H9 (cell line): ENCODE data around the gene PPARGC1A. TPM values are rescaled to one million over a fixed set of nuclear protein-coding genes. Genes with fewer than 3 reads are reported as not detected.

ENCODE experiments used
- DNase-seq: peaks from one replicate; pipeline ENCODE4 v3.0.0-alpha.2; 2017
- H2AFZ ChIP-seq: one replicate; pipeline ENCODE4 v1.6.1; 2013; ENCODE audit warnings: mild to moderate bottlenecking, low read length, control low read depth, moderate library complexity
- H2AK5ac ChIP-seq: 2 replicates; pipeline ENCODE4 v1.6.1; 2013; ENCODE audit warnings: low read length, control low read depth, mixed read lengths; ENCODE audit not compliant: insufficient read length
- H2BK120ac ChIP-seq: one replicate; pipeline ENCODE4 v1.6.1; 2013; ENCODE audit warnings: low read depth, mild to moderate bottlenecking, low read length, control low read depth, inconsistent platforms; ENCODE audit not compliant: poor library complexity, severe bottlenecking
- H2BK12ac ChIP-seq: 2 replicates; pipeline ENCODE4 v1.6.1; 2013; ENCODE audit warnings: low read length, control low read depth, mixed read lengths, low read depth; ENCODE audit not compliant: insufficient read length
- H2BK15ac ChIP-seq: 2 replicates; pipeline ENCODE4 v1.6.1; 2013; ENCODE audit warnings: low read depth, low read length, control low read depth
- H2BK20ac ChIP-seq: one replicate; pipeline ENCODE4 v1.6.1; 2013; ENCODE audit warnings: low read depth, mild to moderate bottlenecking, low read length, control low read depth, inconsistent platforms; ENCODE audit not compliant: poor library complexity, severe bottlenecking
- H2BK5ac ChIP-seq: 2 replicates; pipeline ENCODE4 v1.6.1; 2013; ENCODE audit warnings: low read length, control low read depth, mixed read lengths; ENCODE audit not compliant: insufficient read length
- H3K14ac ChIP-seq: 2 replicates; pipeline ENCODE4 v1.6.1; 2013; ENCODE audit warnings: low read length, control low read depth; ENCODE audit not compliant: insufficient read depth
- H3K18ac ChIP-seq: 2 replicates; pipeline ENCODE4 v1.6.1; 2013; ENCODE audit warnings: low read depth, mild to moderate bottlenecking, mixed read lengths, low read length, control low read depth; ENCODE audit not compliant: insufficient read length
- H3K23ac ChIP-seq: 2 replicates; pipeline ENCODE4 v1.6.1; 2013; ENCODE audit warnings: low read length, control low read depth, mixed read lengths, low read depth; ENCODE audit not compliant: insufficient read length
- H3K23me2 ChIP-seq: 2 replicates; pipeline ENCODE4 v1.6.1; 2013; ENCODE audit warnings: low read depth, mild to moderate bottlenecking, mixed read lengths, low read length, control low read depth; ENCODE audit not compliant: insufficient read length, poor library complexity, severe bottlenecking
- H3K27ac ChIP-seq: 2 replicates; pipeline ENCODE4 v1.5.1; 2013; ENCODE audit warnings: low read length, control low read depth, mixed read lengths, low read depth; ENCODE audit not compliant: insufficient read length
- H3K27me3 ChIP-seq: 2 replicates; pipeline ENCODE4 v1.6.1; 2013; ENCODE audit warnings: low read length, control low read depth, inconsistent platforms; ENCODE audit not compliant: insufficient read depth
- H3K4ac ChIP-seq: 2 replicates; pipeline ENCODE4 v1.6.1; 2013; ENCODE audit warnings: low read depth, mild to moderate bottlenecking, control low read depth, inconsistent platforms, low read length, moderate library complexity
- H3K4me1 ChIP-seq: 2 replicates; pipeline ENCODE4 v1.6.1; 2013; ENCODE audit warnings: low read length, control low read depth, inconsistent platforms; ENCODE audit not compliant: insufficient read depth
- H3K4me2 ChIP-seq: 2 replicates; pipeline ENCODE4 v1.6.1; 2013; ENCODE audit warnings: low read length, control low read depth, mixed read lengths; ENCODE audit not compliant: insufficient read length, insufficient read depth
- H3K56ac ChIP-seq: 2 replicates; pipeline ENCODE4 v1.6.1; 2013; ENCODE audit warnings: low read depth, mild to moderate bottlenecking, mixed read lengths, low read length, control low read depth; ENCODE audit not compliant: insufficient read length
- H3K79me1 ChIP-seq: 2 replicates; pipeline ENCODE4 v1.6.1; 2013; ENCODE audit warnings: low read depth, mild to moderate bottlenecking, moderate library complexity, low read length, control low read depth, inconsistent platforms; ENCODE audit not compliant: insufficient read depth, poor library complexity, severe bottlenecking
- H3K79me2 ChIP-seq: 2 replicates; pipeline ENCODE4 v1.6.1; 2013; ENCODE audit warnings: low read length, control low read depth, inconsistent platforms; ENCODE audit not compliant: insufficient read depth
- H3K9ac ChIP-seq: 2 replicates; pipeline ENCODE4 v1.6.1; 2013; ENCODE audit warnings: low read length, control low read depth, mixed read lengths; ENCODE audit not compliant: insufficient read length; ENCODE audit errors: extremely low read depth
- H3K9me3 ChIP-seq: one replicate; pipeline ENCODE4 v1.6.1; 2013; ENCODE audit warnings: low read depth, low read length, inconsistent platforms; ENCODE audit not compliant: control insufficient read depth
- H3T11ph ChIP-seq: one replicate; pipeline ENCODE4 v1.6.1; 2013; ENCODE audit warnings: mild to moderate bottlenecking, low read length, control low read depth, inconsistent platforms
- H4K20me1 ChIP-seq: one replicate; pipeline ENCODE4 v1.6.1; 2013; ENCODE audit not compliant: control insufficient read depth, insufficient read length, insufficient read depth
- H4K5ac ChIP-seq: 2 replicates; pipeline ENCODE4 v1.6.1; 2013; ENCODE audit warnings: low read depth, mild to moderate bottlenecking, mixed read lengths, low read length, control low read depth; ENCODE audit not compliant: insufficient read length
- H4K8ac ChIP-seq: replicated peaks from 2 replicates; pipeline ENCODE4 v1.6.1; 2013; ENCODE audit warnings: low read length, control low read depth, mixed read lengths, low read depth; ENCODE audit not compliant: insufficient read length
- H4K91ac ChIP-seq: 2 replicates; pipeline ENCODE4 v1.6.1; 2013; ENCODE audit warnings: low read depth, mild to moderate bottlenecking, moderate library complexity, mixed read lengths, low read length, control low read depth; ENCODE audit not compliant: insufficient read length
- H3K27ac Mint-ChIP-seq, 3 experiments: 2 replicates in 2 of 3; 3 replicates in 1 of 3; pipeline ENCODE4 v1.8.0; 2020 to 2021; ENCODE audit warnings: mixed read lengths in 3 of 3, mild to moderate bottlenecking in 1 of 3, moderate library complexity in 1 of 3
- H3K27me3 Mint-ChIP-seq: 2 replicates; pipeline ENCODE4 v1.8.0; 2021; ENCODE audit warnings: low read depth, mild to moderate bottlenecking, moderate library complexity, mixed read lengths
- H3K36me3 Mint-ChIP-seq, 3 experiments: 2 replicates in 2 of 3; 3 replicates in 1 of 3; pipeline ENCODE4 v1.8.0; 2020 to 2021; ENCODE audit warnings: low read depth in 3 of 3, mixed read lengths in 3 of 3; ENCODE audit not compliant: insufficient read depth in 1 of 3
- H3K4me1 Mint-ChIP-seq, 2 experiments: 2 replicates each; pipeline ENCODE4 v1.8.0; 2020; ENCODE audit warnings: mixed read lengths in 2 of 2
- H3K4me3 Mint-ChIP-seq, 2 experiments: 2 replicates in 1 of 2; 3 replicates in 1 of 2; pipeline ENCODE4 v1.8.0; 2020 to 2021; ENCODE audit warnings: mild to moderate bottlenecking in 2 of 2, mixed read lengths in 2 of 2, moderate library complexity in 1 of 2
- H3K9me3 Mint-ChIP-seq, 2 experiments: 2 replicates in 1 of 2; 3 replicates in 1 of 2; pipeline ENCODE4 v1.8.0; 2020; ENCODE audit warnings: mild to moderate bottlenecking in 2 of 2, mixed read lengths in 2 of 2, moderate library complexity in 1 of 2
- CTCF ChIP-seq: fragments of 200-600 bp; sonication (generic); conservative IDR thresholded peaks from 3 replicates; pipeline ENCODE4 v1.8.0; 2021; ENCODE audit warnings: antibody characterized with exemption, mild to moderate bottlenecking
- WGBS: extraction: QIAGEN DNeasy Blood & Tissue Kit; methylation state at CpG from one replicate; pipeline ENCODE4 v1.1.7; 2013; ENCODE audit warnings: missing lambda C conversion rate, low lambda C conversion rate, mixed read lengths; ENCODE audit not compliant: insufficient read length; ENCODE audit errors: extremely low coverage; 5-methylcytosine and 5-hydroxymethylcytosine counted together
- total RNA-seq: library from RNA; stranded (reverse); gene quantifications from 2 replicates; pipeline ENCODE4 v1.2.1, GENCODE V29; 2021

PPARGC1A gene
- total RNA-seq, 1 experiment from 2014 or later: 1.7 TPM

- no peak for TF ChIP-seq CTCF
- no peak overlapping the region for H2BK15ac ChIP-seq
- H3K9ac ChIP-seq: no peak overlapping the region
- H2BK12ac ChIP-seq: no peak overlapping the region
- H3K4me1 ChIP-seq: peaks cover 2% of the 10 kb centered on the region; the same call in 1 of the 2 replicates
- no peak overlapping the region for H4K8ac ChIP-seq
- no peak overlapping the region for H3K14ac ChIP-seq
- no peak overlapping the region for H2AK5ac ChIP-seq
- H3K9me3 ChIP-seq: no peaks in the 10 kb centered on the region
- H3K79me2 ChIP-seq: no peaks in the 10 kb centered on the region
- Mint-ChIP-seq H3K4me3 (no peak overlapping the region), H3K27me3 (no peaks in the 10 kb centered on the region), H3K4me1 (peaks cover 13 to 19% of the 10 kb centered on the region in 2 experiments), H3K27ac (no peak overlapping the region; a peak in 1 of 7 replicates), H3K36me3 (peaks cover 0 to 4% (median 0%) of the 10 kb centered on the region in 3 experiments; a peak in 3 of 7 replicates), H3K9me3 (peaks cover 3 to 6% of the 10 kb centered on the region in 2 experiments; a peak in 3 of 5 replicates)
- H3K23ac ChIP-seq: no peak overlapping the region
- no peak overlapping the region for H2BK120ac ChIP-seq
- H2AFZ ChIP-seq: no peak overlapping the region
- H3T11ph ChIP-seq: no peak overlapping the region
- no peaks in the 10 kb centered on the region for H3K27me3 ChIP-seq
- no peaks in the 10 kb centered on the region for H4K20me1 ChIP-seq
- H3K4me2 ChIP-seq: no peak overlapping the region
- no CpG with 5 or more reads among the region's 7 CpGs for WGBS
- H2BK5ac ChIP-seq: no peak overlapping the region
- H2BK20ac ChIP-seq: no peak overlapping the region
- no peak overlapping the region for H3K27ac ChIP-seq
- H3K4ac ChIP-seq: no peak overlapping the region
- no peak overlapping the region for H4K91ac ChIP-seq
- no peaks in the 10 kb centered on the region for H3K23me2 ChIP-seq
- H3K79me1 ChIP-seq: no peaks in the 10 kb centered on the region
- no peak overlapping the region for H3K56ac ChIP-seq
- no peak overlapping the region for H3K18ac ChIP-seq
- DNase-seq: no peak
- no peak overlapping the region for H4K5ac ChIP-seq
Observed at GRCh38 chr4:23779839-23780238, 110.0 kb downstream of the PPARGC1A start.
